Vagina (tissue), 2 donors: ENCODE results near the gene TGFB2.

Source experiments
- CTCF ChIP-seq, 3 experiments: fragments of 450-650 bp in 2 of 3; fragments of 200-600 bp in 1 of 3; sonication (generic) in 1 of 3; IDR thresholded peaks; one replicate each; pipeline ENCODE4 v1.5.1; 2017 to 2019; ENCODE audit warnings: antibody characterized with exemption in 3 of 3, mild to moderate bottlenecking in 2 of 3, moderate library complexity in 2 of 3
- POLR2A ChIP-seq, 2 donors: fragments of 450-650 bp; IDR thresholded peaks; one replicate each; pipeline ENCODE4 v1.6.1; 2017; ENCODE audit warnings: antibody characterized with exemption in 2 of 2, mild to moderate bottlenecking in 2 of 2, moderate library complexity in 2 of 2
- POLR2AphosphoS5 ChIP-seq, 2 donors: sonication (generic); formaldehyde crosslinking; IDR thresholded peaks; one replicate each; pipeline ENCODE4 v1.9.0; 2017; ENCODE audit warnings: antibody characterized with exemption in 2 of 2, mild to moderate bottlenecking in 2 of 2, low read depth in 1 of 2; ENCODE audit not compliant: insufficient read depth in 1 of 2

DNA sequence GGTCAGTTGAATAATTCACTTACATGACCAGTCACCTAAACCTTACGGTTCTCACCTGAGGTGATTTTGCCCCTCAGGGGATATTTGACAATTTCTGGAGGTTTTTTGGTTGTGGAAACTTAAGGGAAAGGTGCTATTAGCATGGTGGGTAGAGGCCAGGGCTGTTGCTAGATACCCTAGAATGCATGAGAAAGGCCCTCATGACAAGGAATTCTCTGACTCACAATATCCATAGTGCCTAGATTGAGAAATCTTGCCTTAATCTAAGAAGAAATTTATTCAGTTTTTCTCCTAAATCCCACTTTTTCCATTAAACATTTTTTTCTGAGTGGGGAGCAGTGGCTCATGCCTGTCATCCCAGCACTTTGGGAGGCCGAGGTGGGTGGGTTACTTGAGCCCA lies 119.7 kb downstream of the TGFB2 start:
- no peak for TF ChIP-seq CTCF (IDR thresholded peaks at IDR 0.05)
- no peak for TF ChIP-seq POLR2A (IDR thresholded peaks at IDR 0.05)
- TF ChIP-seq POLR2AphosphoS5 (IDR thresholded peaks at IDR 0.05; ENCODE audit: insufficient read depth in 1 of 2, low read depth in 1 of 2) = no peak
